Chondrocyte (in vitro differentiated cells): ENCODE data around the gene ETAA1. TPM values are rescaled to one million over a fixed set of nuclear protein-coding genes. Genes with fewer than 3 reads are reported as not detected.

Experiments used
- DNase-seq: peaks from one replicate; pipeline ENCODE4 v3.0.0; 2021; ENCODE audit warnings: mixed read lengths, low spot score
- H3K27ac Mint-ChIP-seq: one replicate; pipeline ENCODE4 v1.8.0; 2021; ENCODE audit warnings: mild to moderate bottlenecking, moderate library complexity, mixed read lengths; ENCODE audit not compliant: unreplicated experiment
- H3K27me3 Mint-ChIP-seq: 2 replicates; pipeline ENCODE4 v1.8.0; 2021; ENCODE audit warnings: low read depth, mixed read lengths
- H3K36me3 Mint-ChIP-seq: 2 replicates; pipeline ENCODE4 v1.8.0; 2021; ENCODE audit warnings: low read depth, mixed read lengths
- H3K4me1 Mint-ChIP-seq: 2 replicates; pipeline ENCODE4 v1.8.0; 2021; ENCODE audit warnings: low read depth, mild to moderate bottlenecking, mixed read lengths
- H3K4me3 Mint-ChIP-seq: one replicate; pipeline ENCODE4 v1.8.0; 2021; ENCODE audit warnings: mild to moderate bottlenecking, moderate library complexity, mixed read lengths; ENCODE audit not compliant: unreplicated experiment
- H3K9me3 Mint-ChIP-seq: 2 replicates; pipeline ENCODE4 v1.8.0; 2021; ENCODE audit warnings: low read depth, mixed read lengths
- total RNA-seq: library from RNA; stranded (reverse); gene quantifications from 3 replicates; pipeline ENCODE4 v1.2.1, GENCODE V29; 2021
- TF ChIP-seq, protein P1 (sequence below): fragments of 200-600 bp; sonication (generic); IDR thresholded peaks from 2 replicates; pipeline ENCODE4 v1.5.0; 2021; ENCODE audit warnings: antibody characterized with exemption, mild to moderate bottlenecking, moderate library complexity

ETAA1 gene
- total RNA-seq, 1 donor from 2014 or later: 10.2 TPM

- TF ChIP-seq, protein P1, sequence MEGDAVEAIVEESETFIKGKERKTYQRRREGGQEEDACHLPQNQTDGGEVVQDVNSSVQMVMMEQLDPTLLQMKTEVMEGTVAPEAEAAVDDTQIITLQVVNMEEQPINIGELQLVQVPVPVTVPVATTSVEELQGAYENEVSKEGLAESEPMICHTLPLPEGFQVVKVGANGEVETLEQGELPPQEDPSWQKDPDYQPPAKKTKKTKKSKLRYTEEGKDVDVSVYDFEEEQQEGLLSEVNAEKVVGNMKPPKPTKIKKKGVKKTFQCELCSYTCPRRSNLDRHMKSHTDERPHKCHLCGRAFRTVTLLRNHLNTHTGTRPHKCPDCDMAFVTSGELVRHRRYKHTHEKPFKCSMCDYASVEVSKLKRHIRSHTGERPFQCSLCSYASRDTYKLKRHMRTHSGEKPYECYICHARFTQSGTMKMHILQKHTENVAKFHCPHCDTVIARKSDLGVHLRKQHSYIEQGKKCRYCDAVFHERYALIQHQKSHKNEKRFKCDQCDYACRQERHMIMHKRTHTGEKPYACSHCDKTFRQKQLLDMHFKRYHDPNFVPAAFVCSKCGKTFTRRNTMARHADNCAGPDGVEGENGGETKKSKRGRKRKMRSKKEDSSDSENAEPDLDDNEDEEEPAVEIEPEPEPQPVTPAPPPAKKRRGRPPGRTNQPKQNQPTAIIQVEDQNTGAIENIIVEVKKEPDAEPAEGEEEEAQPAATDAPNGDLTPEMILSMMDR: no peak
- H3K27me3 Mint-ChIP-seq: no peaks in the 10 kb centered on the region
- no peaks in the 10 kb centered on the region for H3K9me3 Mint-ChIP-seq
- H3K27ac Mint-ChIP-seq: no peak overlapping the region
- DNase-seq: no peak
- H3K36me3 Mint-ChIP-seq: no peaks in the 10 kb centered on the region
- H3K4me1 Mint-ChIP-seq: no peaks in the 10 kb centered on the region
- H3K4me3 Mint-ChIP-seq: no peak overlapping the region
Observed at GRCh38 chr2:67457699-67458098, 60.6 kb downstream of the ETAA1 start.

DNA sequence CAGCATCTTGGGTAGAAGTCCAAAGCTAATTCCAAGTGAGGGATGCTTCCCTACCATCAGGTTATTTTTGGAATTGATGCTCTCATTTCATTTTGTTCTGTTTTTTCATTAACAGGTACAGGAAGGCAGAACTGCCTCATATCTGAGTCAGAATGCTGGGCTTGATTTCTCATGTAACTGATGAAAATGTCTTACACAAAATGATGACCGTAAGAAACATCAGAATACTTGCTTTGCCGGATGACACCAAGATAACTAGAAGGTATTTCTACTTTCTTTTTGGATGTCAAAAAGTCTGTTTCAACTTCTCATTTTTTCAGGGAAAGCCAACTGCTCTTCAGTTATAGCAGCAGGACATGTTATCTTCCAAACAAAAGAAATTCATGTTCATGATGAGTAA is 62.6 kb downstream of the ETAA1 start:
- no peaks in the 10 kb centered on the region for H3K9me3 Mint-ChIP-seq
- peaks cover 4% of the 10 kb centered on the region for H3K4me1 Mint-ChIP-seq
- no peaks in the 10 kb centered on the region for H3K36me3 Mint-ChIP-seq
- H3K27me3 Mint-ChIP-seq: no peaks in the 10 kb centered on the region
- H3K4me3 Mint-ChIP-seq: no peak overlapping the region
- DNase-seq: no peak
- H3K27ac Mint-ChIP-seq: no peak overlapping the region
- TF ChIP-seq, protein P1: no peak
